ENCODE results near the gene VWA5B2. TPM values are rescaled to one million over a fixed set of nuclear protein-coding genes. Genes with fewer than 3 reads are reported as not detected.

VWA5B2 gene
- total and polyA plus RNA-seq, 2 of the 4 experiments (the other 2 are of a cell fraction): not detected

DNA sequence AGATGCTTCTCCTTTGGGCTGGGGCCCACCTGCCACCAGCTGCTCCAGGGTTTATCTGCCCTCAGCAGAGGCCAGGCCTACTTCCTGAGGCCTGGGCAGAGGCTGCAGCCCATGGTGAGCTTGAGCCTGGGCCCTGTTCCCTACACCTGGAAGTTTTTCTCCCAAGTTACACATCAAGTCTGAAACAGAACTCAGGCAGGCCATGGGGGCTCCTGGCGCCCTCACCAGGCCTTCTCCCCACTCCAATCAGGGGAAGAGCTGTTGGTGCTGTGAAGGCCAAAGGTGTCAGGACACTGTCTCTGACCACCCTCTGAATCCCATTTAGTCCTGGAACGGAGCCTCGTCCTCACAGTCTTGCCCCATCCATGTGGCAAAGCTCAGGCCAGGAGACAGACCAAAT is 7.3 kb downstream of the VWA5B2 start:
- no peak overlapping the region for H2BK5ac ChIP-seq (ENCODE audit: low read depth, low read length, poor library complexity, severe bottlenecking)

More for the DNA sequence above, 7.3 kb downstream of the VWA5B2 start:
- CTCF ChIA-PET: no interaction called here
- DNase-seq (no peak), ATAC-seq (ENCODE audit: low read depth) (no peak)
- no TSS peak for BruUV-seq (replicated peaks)
- no peak overlapping the region for H3K23ac ChIP-seq (ENCODE audit: low read depth, low read length)
- in situ Hi-C loops (cut with MboI; ENCODE audit: low sequenced_read_pairs): no loop called here
- no peaks in the 10 kb centered on the region for H3K4me1 ChIP-seq (ENCODE audit: control insufficient read depth, insufficient read depth, low read length)
- no peak overlapping the region for H3K18ac ChIP-seq (ENCODE audit: low read depth, low read length)
- H3K56ac ChIP-seq (ENCODE audit: extremely low read depth, insufficient read depth, low read length): no peak overlapping the region
- no peak overlapping the region for H3K4me3 ChIP-seq (ENCODE audit: insufficient read depth, low read depth, low read length)
- H2BK120ac ChIP-seq (ENCODE audit: low read depth, low read length): no peak overlapping the region
- no peak overlapping the region for H4K5ac ChIP-seq (ENCODE audit: low read depth, low read length)
- H3K36me3 ChIP-seq (ENCODE audit: control insufficient read depth, insufficient read depth, low read length): no peaks in the 10 kb centered on the region
- no CpG with 5 or more reads among the region's 3 CpGs for WGBS, 2 experiments (ENCODE audit: extremely low coverage in 2 of 2, insufficient read length in 1 of 2)
- H2AFZ ChIP-seq (replicated peaks; ENCODE audit: low read length, poor library complexity): peak overlapping the region; percentile 9
- no peak overlapping the region for H3K9ac ChIP-seq (ENCODE audit: low read depth, low read length)
- no peak overlapping the region for H2BK20ac ChIP-seq (ENCODE audit: low read depth, low read length)
- intact Hi-C loops (cut with micrococcal nuclease): no loop called here
- H3K9me1 ChIP-seq (ENCODE audit: insufficient read depth, low read length): 0 out of 2 replicates have a peak, but pooled peaks cover 3% of the 10 kb centered on the region
- no peak overlapping the region for H4K91ac ChIP-seq (ENCODE audit: insufficient read depth, low read depth, low read length)
- H2AK9ac ChIP-seq (replicated peaks; ENCODE audit: low read depth, low read length, poor library complexity): no peak overlapping the region
- peaks cover 30% of the 10 kb centered on the region for H3K27me3 ChIP-seq (ENCODE audit: control insufficient read depth, insufficient read depth, low read length)
- TF ChIP-seq MAZ (IDR thresholded peaks at IDR 0.05; ENCODE audit: borderline replicate concordance, low read depth, low read length): no peak
- TF ChIP-seq MXI1 (IDR thresholded peaks at IDR 0.05; ENCODE audit: borderline replicate concordance, low read depth, low read length): no peak
- TF ChIP-seq, protein P1, sequence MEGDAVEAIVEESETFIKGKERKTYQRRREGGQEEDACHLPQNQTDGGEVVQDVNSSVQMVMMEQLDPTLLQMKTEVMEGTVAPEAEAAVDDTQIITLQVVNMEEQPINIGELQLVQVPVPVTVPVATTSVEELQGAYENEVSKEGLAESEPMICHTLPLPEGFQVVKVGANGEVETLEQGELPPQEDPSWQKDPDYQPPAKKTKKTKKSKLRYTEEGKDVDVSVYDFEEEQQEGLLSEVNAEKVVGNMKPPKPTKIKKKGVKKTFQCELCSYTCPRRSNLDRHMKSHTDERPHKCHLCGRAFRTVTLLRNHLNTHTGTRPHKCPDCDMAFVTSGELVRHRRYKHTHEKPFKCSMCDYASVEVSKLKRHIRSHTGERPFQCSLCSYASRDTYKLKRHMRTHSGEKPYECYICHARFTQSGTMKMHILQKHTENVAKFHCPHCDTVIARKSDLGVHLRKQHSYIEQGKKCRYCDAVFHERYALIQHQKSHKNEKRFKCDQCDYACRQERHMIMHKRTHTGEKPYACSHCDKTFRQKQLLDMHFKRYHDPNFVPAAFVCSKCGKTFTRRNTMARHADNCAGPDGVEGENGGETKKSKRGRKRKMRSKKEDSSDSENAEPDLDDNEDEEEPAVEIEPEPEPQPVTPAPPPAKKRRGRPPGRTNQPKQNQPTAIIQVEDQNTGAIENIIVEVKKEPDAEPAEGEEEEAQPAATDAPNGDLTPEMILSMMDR (conservative IDR thresholded peaks at IDR 0.05; ENCODE audit: low read depth, low read length): no peak
- TF ChIP-seq, protein P2, sequence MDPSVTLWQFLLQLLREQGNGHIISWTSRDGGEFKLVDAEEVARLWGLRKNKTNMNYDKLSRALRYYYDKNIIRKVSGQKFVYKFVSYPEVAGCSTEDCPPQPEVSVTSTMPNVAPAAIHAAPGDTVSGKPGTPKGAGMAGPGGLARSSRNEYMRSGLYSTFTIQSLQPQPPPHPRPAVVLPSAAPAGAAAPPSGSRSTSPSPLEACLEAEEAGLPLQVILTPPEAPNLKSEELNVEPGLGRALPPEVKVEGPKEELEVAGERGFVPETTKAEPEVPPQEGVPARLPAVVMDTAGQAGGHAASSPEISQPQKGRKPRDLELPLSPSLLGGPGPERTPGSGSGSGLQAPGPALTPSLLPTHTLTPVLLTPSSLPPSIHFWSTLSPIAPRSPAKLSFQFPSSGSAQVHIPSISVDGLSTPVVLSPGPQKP (IDR thresholded peaks at IDR 0.05; ENCODE audit: borderline replicate concordance, low read depth, low read length): no peak
- TF ChIP-seq RAD21 (IDR thresholded peaks at IDR 0.05; ENCODE audit: low read length): no peak
- TF ChIP-seq USF2 (IDR thresholded peaks at IDR 0.05; ENCODE audit: low read depth, low read length): no peak
- no peak for TF ChIP-seq POLR2A (IDR thresholded peaks at IDR 0.05; ENCODE audit: low read depth, low read length)
- TF ChIP-seq CHD1 (IDR thresholded peaks at IDR 0.05; ENCODE audit: low read depth, low read length): no peak
- no peak for TF ChIP-seq CEBPB (IDR thresholded peaks at IDR 0.05; ENCODE audit: low read depth, low read length)
- TF ChIP-seq BHLHE40 (IDR thresholded peaks at IDR 0.05; ENCODE audit: low read depth, low read length): no peak
- no peak for TF ChIP-seq NFE2L2 (IDR thresholded peaks at IDR 0.05; ENCODE audit: low read depth, low read length)
- no peak for TF ChIP-seq RFX5 (IDR thresholded peaks at IDR 0.05; ENCODE audit: low read depth, low read length)
- no peak for TF ChIP-seq MAFK (IDR thresholded peaks at IDR 0.05; ENCODE audit: low read depth, low read length)
- TF ChIP-seq FOS (IDR thresholded peaks at IDR 0.05; ENCODE audit: low read depth, low read length): no peak
- H2AK5ac ChIP-seq (ENCODE audit: low read depth, low read length): no peak overlapping the region
- no peak overlapping the region for H2BK15ac ChIP-seq (ENCODE audit: low read depth, low read length)
- H3K4me2 ChIP-seq (ENCODE audit: low read depth, low read length): no peak overlapping the region
- H3K9me3 ChIP-seq (ENCODE audit: control insufficient read depth, insufficient read depth, low read length): no peaks in the 10 kb centered on the region
- POLR2A ChIA-PET (ENCODE audit: unreplicated experiment): no interaction called here
- no peaks in the 10 kb centered on the region for H3K79me1 ChIP-seq (ENCODE audit: low read depth in 1 of 2, low read length in 2 of 2)
- dilution Hi-C loops (cut with HindIII; ENCODE audit: low sequenced_read_pairs, unreplicated experiment): no loop called here
- no peak overlapping the region for H3K14ac ChIP-seq (replicated peaks; ENCODE audit: low read depth, low read length)
- H3K4ac ChIP-seq (ENCODE audit: low read depth, low read length): no peak overlapping the region
- no peak overlapping the region for H3K27ac ChIP-seq (ENCODE audit: insufficient read depth, low read length)
- peaks cover 6% of the 10 kb centered on the region for H4K20me1 ChIP-seq (ENCODE audit: insufficient read depth, low read length)
- H4K8ac ChIP-seq (ENCODE audit: low read depth in 2 of 2, low read length in 2 of 2): no peak overlapping the region
